PC-9 (cell line): ENCODE measurements around the gene ACVR2B. TPM values are rescaled to one million over a fixed set of nuclear protein-coding genes. Genes with fewer than 3 reads are reported as not detected.

ENCODE experiments used
- BruUV-seq: library from RNA; stranded (reverse); fragments of 400-500 nt; replicated peaks from 2 replicates; lab custom pipeline; 2021; lab: Mats Ljungman, UMichigan
- CTCF ChIA-PET: fragments of 300-600 bp; sonication (Branson Sonifier 250); formaldehyde crosslinking; loops from one replicate; lab custom pipeline; 2022; ENCODE audit warnings: antibody characterized with exemption; lab: Charles Lee
- POLR2A ChIA-PET: fragments of 300-600 bp; sonication (Branson Sonifier 250); formaldehyde crosslinking; loops from one replicate; lab custom pipeline; 2022; ENCODE audit warnings: antibody characterized with exemption; ENCODE audit not compliant: unreplicated experiment; lab: Charles Lee
- DNase-seq, 2 experiments: peaks; one replicate each; pipeline versions ENCODE4 v3.0.0 to v3.0.0-alpha.2; 2015 to 2022; ENCODE audit warnings: mixed read lengths in 1 of 2
- H2AFZ ChIP-seq: fragments of 200-600 bp; sonication (generic); 2 replicates; pipeline ENCODE4 v1.8.1; 2017; ENCODE audit warnings: antibody characterized with exemption
- H3F3A ChIP-seq: fragments of 200-600 bp; sonication (generic); 2 replicates; pipeline ENCODE4 v1.8.1; 2017; ENCODE audit warnings: antibody characterized with exemption, mild to moderate bottlenecking, low read depth; ENCODE audit not compliant: insufficient read depth
- H3K27ac ChIP-seq: fragments of 200-600 bp; sonication (generic); 2 replicates; pipeline ENCODE4 v1.6.1; 2016; ENCODE audit warnings: mixed run types
- H3K27me3 ChIP-seq: fragments of 200-600 bp; sonication (generic); 2 replicates; pipeline ENCODE4 v1.6.1; 2016; ENCODE audit warnings: low read depth, mixed run types; ENCODE audit not compliant: insufficient read depth
- H3K36me3 ChIP-seq: fragments of 200-600 bp; sonication (generic); 2 replicates; pipeline ENCODE4 v1.6.1; 2016; ENCODE audit warnings: low read depth, mixed run types
- H3K4me1 ChIP-seq: fragments of 200-600 bp; sonication (generic); replicated peaks from 2 replicates; pipeline ENCODE4 v1.6.1; 2016; ENCODE audit warnings: mixed run types; ENCODE audit not compliant: insufficient read depth
- H3K4me2 ChIP-seq: fragments of 200-600 bp; sonication (generic); 2 replicates; pipeline ENCODE4 v1.6.1; 2017; ENCODE audit warnings: mixed run types
- H3K4me3 ChIP-seq: fragments of 200-600 bp; sonication (generic); 2 replicates; pipeline ENCODE4 v1.6.1; 2016; ENCODE audit warnings: mixed run types
- H3K79me2 ChIP-seq: fragments of 200-600 bp; sonication (generic); 2 replicates; pipeline ENCODE4 v1.6.1; 2017; ENCODE audit warnings: low read depth, mixed run types
- H3K9me2 ChIP-seq: fragments of 200-600 bp; sonication (generic); 2 replicates; pipeline ENCODE4 v1.8.1; 2017; ENCODE audit warnings: mild to moderate bottlenecking; ENCODE audit not compliant: insufficient read depth
- H3K9me3 ChIP-seq: fragments of 200-600 bp; sonication (generic); 2 replicates; pipeline ENCODE4 v1.8.1; 2016; ENCODE audit warnings: low read depth; ENCODE audit not compliant: insufficient read depth
- H4K20me1 ChIP-seq: fragments of 200-600 bp; sonication (generic); 2 replicates; pipeline ENCODE4 v1.8.1; 2017; ENCODE audit not compliant: insufficient read depth
- CTCF ChIP-seq: fragments of 200-600 bp; sonication (generic); conservative IDR thresholded peaks from 2 replicates; pipeline ENCODE4 v1.6.1; 2017; ENCODE audit warnings: mixed run types, antibody characterized with exemption, mild to moderate bottlenecking, moderate library complexity
- EZH2 ChIP-seq: fragments of 200-600 bp; sonication (generic); IDR thresholded peaks from 2 replicates; pipeline ENCODE4 v1.8.0; 2017; ENCODE audit warnings: antibody characterized with exemption, low read depth
- intact Hi-C: fragments of 100-400 bp; cut with micrococcal nuclease; formaldehyde crosslinking; loops from one replicate; pipeline ENCODE4 v1.10.0; 2022; ENCODE audit not compliant: unreplicated experiment
- total RNA-seq: library from RNA; stranded (reverse); gene quantifications from 2 replicates; pipeline ENCODE4 v1.2.3, GENCODE V29; 2021

ACVR2B gene
- total RNA-seq, 1 experiment from 2014 or later, result 11.0 TPM

GRCh38 chr3:38534180-38534579 lies 80.5 kb downstream of the ACVR2B start:
- Histone ChIP-seq H3F3A (no peaks in the 10 kb centered on the region), H3K27ac (no peak overlapping the region), H2AFZ (no peak overlapping the region), H3K9me2 (no peaks in the 10 kb centered on the region), H3K4me2 (no peak overlapping the region), H4K20me1 (no peaks in the 10 kb centered on the region), H3K4me3 (no peak overlapping the region), H3K79me2 (no peaks in the 10 kb centered on the region), H3K27me3 (no peaks in the 10 kb centered on the region), H3K36me3 (no peaks in the 10 kb centered on the region), H3K9me3 (no peaks in the 10 kb centered on the region), H3K4me1 (no peaks in the 10 kb centered on the region)
- TF ChIP-seq EZH2, result no peak
- TF ChIP-seq CTCF, result no peak
- BruUV-seq, result no TSS peak
- no peak for DNase-seq
- intact Hi-C loops, result no loop called here
- CTCF ChIA-PET, result no interaction called here
- POLR2A ChIA-PET, result no interaction called here

GRCh38 chr3:38534604-38535003 lies 80.9 kb downstream of the ACVR2B start:
- no peaks in the 10 kb centered on the region for H3K9me3 ChIP-seq
- intact Hi-C loops, result no loop called here
- ChIA-PET CTCF (no interaction called here), POLR2A (no interaction called here)
- no peaks in the 10 kb centered on the region for H3K36me3 ChIP-seq
- no peak overlapping the region for H3K4me3 ChIP-seq
- no peak overlapping the region for H3K27ac ChIP-seq
- no peak overlapping the region for H3K4me2 ChIP-seq
- no peaks in the 10 kb centered on the region for H3K79me2 ChIP-seq
- BruUV-seq, result no TSS peak
- H3F3A ChIP-seq, result no peaks in the 10 kb centered on the region
- H3K4me1 ChIP-seq, result no peaks in the 10 kb centered on the region
- TF ChIP-seq CTCF, result no peak
- no peak for TF ChIP-seq EZH2
- H3K27me3 ChIP-seq, result no peaks in the 10 kb centered on the region
- H3K9me2 ChIP-seq, result no peaks in the 10 kb centered on the region
- H4K20me1 ChIP-seq, result no peaks in the 10 kb centered on the region
- DNase-seq, result no peak
- no peak overlapping the region for H2AFZ ChIP-seq

- Histone ChIP-seq H3K4me3 (no peak overlapping the region), H3K27me3 (no peaks in the 10 kb centered on the region), H4K20me1 (no peaks in the 10 kb centered on the region), H3K9me2 (no peaks in the 10 kb centered on the region), H3K79me2 (no peaks in the 10 kb centered on the region), H3K36me3 (no peaks in the 10 kb centered on the region), H3K4me1 (no peaks in the 10 kb centered on the region), H3K27ac (no peak overlapping the region), H3K4me2 (no peak overlapping the region), H3F3A (no peaks in the 10 kb centered on the region), H3K9me3 (no peaks in the 10 kb centered on the region), H2AFZ (no peak overlapping the region)
- TF ChIP-seq EZH2 (no peak), CTCF (no peak)
- DNase-seq, result no peak
- intact Hi-C loops, result no loop called here
- BruUV-seq, result no TSS peak
- CTCF ChIA-PET, result no interaction called here
- POLR2A ChIA-PET, result no interaction called here
These were observed 83.0 kb downstream of the ACVR2B start for GRCh38 chr3:38536671-38537070.
